ENCODE data around the gene ZFR2. TPM values are rescaled to one million over a fixed set of nuclear protein-coding genes. Genes with fewer than 3 reads are reported as not detected.

ZFR2 gene
- total RNA-seq, 2 donors from 2014 or later: 10.2 TPM; not detected in 1

GRCh38 chr19:3803986-3804385, 64.9 kb downstream of the ZFR2 start:
- WGBS: 71% methylated on average over 10 of the region's 10 CpGs
- no peaks in the 10 kb centered on the region for H3K9me3 ChIP-seq
- H3K4me1 ChIP-seq (replicated peaks): no peaks in the 10 kb centered on the region
- no peaks in the 10 kb centered on the region for H3K27me3 ChIP-seq (replicated peaks; ENCODE audit: insufficient read depth)
- TF ChIP-seq POLR2AphosphoS5 (IDR thresholded peaks at IDR 0.05) (no peak), POLR2A (IDR thresholded peaks at IDR 0.05) (no peak), CTCF (IDR thresholded peaks at IDR 0.05) (no peak)
- H3K36me3 ChIP-seq: no peaks in the 10 kb centered on the region
- no peak overlapping the region for H3K4me3 ChIP-seq
- intact Hi-C loops (cut with DNase I): no loop called here
- H3K27ac ChIP-seq: no peak overlapping the region
- DNase-seq (ENCODE audit: low spot score): no peak

- no peaks in the 10 kb centered on the region for H3K27me3 ChIP-seq (replicated peaks; ENCODE audit: insufficient read depth)
- no peaks in the 10 kb centered on the region for H3K4me1 ChIP-seq (replicated peaks)
- H3K27ac ChIP-seq: no peak overlapping the region
- 87% methylated on average over 24 of the region's 24 CpGs for WGBS
- H3K9me3 ChIP-seq: no peaks in the 10 kb centered on the region
- no peaks in the 10 kb centered on the region for H3K36me3 ChIP-seq
- no peak overlapping the region for H3K4me3 ChIP-seq
- intact Hi-C loops (cut with DNase I): no loop called here
- DNase-seq (ENCODE audit: low spot score): no peak
- no peak for TF ChIP-seq CTCF (IDR thresholded peaks at IDR 0.05)
- no peak for TF ChIP-seq POLR2AphosphoS5 (IDR thresholded peaks at IDR 0.05)
- no peak for TF ChIP-seq POLR2A (IDR thresholded peaks at IDR 0.05)
These were observed 65.5 kb downstream of the ZFR2 start for GRCh38 chr19:3803114-3803888.

GRCh38 chr19:3801412-3802096, 67.3 kb downstream of the ZFR2 start:
- intact Hi-C loops (cut with DNase I): no loop called here
- H3K4me1 ChIP-seq (replicated peaks): no peaks in the 10 kb centered on the region
- no peaks in the 10 kb centered on the region for H3K36me3 ChIP-seq
- WGBS: 6% methylated on average over 33 of the region's 46 CpGs
- peak; percentile 53 for DNase-seq (ENCODE audit: low spot score)
- no peak for TF ChIP-seq CTCF (IDR thresholded peaks at IDR 0.05)
- TF ChIP-seq POLR2AphosphoS5 (IDR thresholded peaks at IDR 0.05): peak; percentile 30
- no peak overlapping the region for H3K27ac ChIP-seq
- H3K4me3 ChIP-seq: peak overlapping the region; percentile 7 to 9
- no peaks in the 10 kb centered on the region for H3K27me3 ChIP-seq (replicated peaks; ENCODE audit: insufficient read depth)
- H3K9me3 ChIP-seq: no peaks in the 10 kb centered on the region

GRCh38 chr19:3800996-3801395, 67.8 kb downstream of the ZFR2 start:
- peak overlapping the region in 1 of 2 donors; percentile 7 for H3K4me3 ChIP-seq
- DNase-seq (ENCODE audit: low spot score): no peak
- no peaks in the 10 kb centered on the region for H3K27me3 ChIP-seq (replicated peaks; ENCODE audit: insufficient read depth)
- H3K4me1 ChIP-seq (replicated peaks): no peaks in the 10 kb centered on the region
- TF ChIP-seq POLR2A (IDR thresholded peaks at IDR 0.05) (no peak), CTCF (IDR thresholded peaks at IDR 0.05) (no peak), POLR2AphosphoS5 (IDR thresholded peaks at IDR 0.05) (no peak)
- H3K9me3 ChIP-seq: no peaks in the 10 kb centered on the region
- intact Hi-C loops (cut with DNase I): no loop called here
- 47% methylated on average over 20 of the region's 21 CpGs for WGBS
- no peak overlapping the region for H3K27ac ChIP-seq
- no peaks in the 10 kb centered on the region for H3K36me3 ChIP-seq
